ENCODE data around the gene DBET. TPM values are rescaled to one million over a fixed set of nuclear protein-coding genes. Genes with fewer than 3 reads are reported as not detected.
"Not testable (repeated sequence)": the region's sequence is repeated elsewhere in the genome, so short reads cannot be mapped to it uniquely, and the experiment has no call there.

Gene DBET
- total and polyA plus RNA-seq, 7 donors: not detected

DNA sequence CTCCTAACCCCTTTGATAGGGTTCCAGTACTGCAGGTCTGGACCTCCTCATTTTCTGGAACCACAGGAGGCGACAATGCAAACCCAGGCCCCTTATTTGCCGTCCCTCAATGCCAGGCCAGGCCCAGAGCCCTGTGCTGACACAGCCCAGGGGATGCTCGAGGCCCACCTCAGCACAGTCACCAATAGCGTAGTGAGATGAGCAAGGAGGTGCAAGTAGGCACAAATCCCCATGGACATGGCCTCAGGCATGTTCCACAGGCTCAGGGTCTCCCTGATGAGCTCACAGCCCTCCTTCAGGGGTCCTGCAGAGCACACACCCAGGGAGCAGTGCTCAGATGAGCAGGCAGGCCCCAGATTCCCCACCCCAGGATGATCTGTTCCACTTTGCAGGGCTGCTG, 5.3 kb upstream of the DBET start:
- intact Hi-C loops (cut with DNase I); H3K9me3 ChIP-seq; H3K36me3 ChIP-seq (ENCODE audit: insufficient read depth in 1 of 2, low read depth in 1 of 2); DNase-seq; H3K27ac ChIP-seq; ATAC-seq; H3K27me3 ChIP-seq (ENCODE audit: insufficient read depth in 3 of 3, low read length in 2 of 3); H3K4me3 ChIP-seq; H3K4me1 ChIP-seq: not testable (repeated sequence)
- WGBS, 3 donors: 62 to 84% (median 77%) methylated on average over 2 to 4 of the region's 4 CpGs

DNA sequence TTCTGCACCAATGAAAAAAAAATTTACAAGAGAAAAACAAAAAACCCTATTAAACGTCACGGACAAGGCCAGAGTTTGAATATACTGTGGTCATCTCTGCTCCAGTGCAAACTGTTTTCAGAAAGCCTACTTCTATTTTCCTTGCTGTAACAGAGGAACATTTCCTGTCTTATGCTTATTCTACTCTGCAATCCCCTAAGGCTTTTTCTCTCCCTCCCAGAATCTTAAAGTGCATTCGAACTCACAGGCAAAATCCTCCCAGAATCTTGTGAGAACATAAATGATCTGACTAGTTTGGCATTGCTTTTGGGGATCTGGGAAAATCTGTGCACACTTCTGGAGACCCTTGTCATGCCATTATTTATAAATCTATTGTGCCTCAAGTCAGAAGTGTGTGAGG, 503 bp downstream of the DBET start:
- WGBS, 3 donors: 20 to 28% methylated on average over 3 of the region's 3 CpGs; no CpG with 5 or more reads in 1 of the 3 donors
- H3K4me3 ChIP-seq; H3K4me1 ChIP-seq; DNase-seq; ATAC-seq; H3K27me3 ChIP-seq (ENCODE audit: insufficient read depth in 3 of 3, low read length in 2 of 3); intact Hi-C loops (cut with DNase I); H3K9me3 ChIP-seq; H3K36me3 ChIP-seq (ENCODE audit: insufficient read depth in 1 of 2, low read depth in 1 of 2); H3K27ac ChIP-seq: not testable (repeated sequence)

DNA sequence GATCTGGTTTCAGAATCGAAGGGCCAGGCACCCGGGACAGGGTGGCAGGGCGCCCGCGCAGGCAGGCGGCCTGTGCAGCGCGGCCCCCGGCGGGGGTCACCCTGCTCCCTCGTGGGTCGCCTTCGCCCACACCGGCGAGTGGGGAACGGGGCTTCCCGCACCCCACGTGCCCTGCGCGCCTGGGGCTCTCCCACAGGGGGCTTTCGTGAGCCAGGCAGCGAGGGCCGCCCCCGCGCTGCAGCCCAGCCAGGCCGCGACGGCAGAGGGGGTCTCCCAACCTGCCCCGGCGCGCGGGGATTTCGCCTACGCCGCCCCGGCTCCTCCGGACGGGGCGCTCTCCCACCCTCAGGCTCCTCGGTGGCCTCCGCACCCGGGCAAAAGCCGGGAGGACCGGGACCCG, 4.0 kb downstream of the DBET start:
- H3K27ac ChIP-seq; H3K4me3 ChIP-seq; ATAC-seq; H3K4me1 ChIP-seq; H3K27me3 ChIP-seq (ENCODE audit: insufficient read depth in 3 of 3, low read length in 2 of 3); H3K36me3 ChIP-seq (ENCODE audit: insufficient read depth in 1 of 2, low read depth in 1 of 2); intact Hi-C loops (cut with DNase I); H3K9me3 ChIP-seq: not testable (repeated sequence)
- peak in 1 of 2 donors; percentile 13 for DNase-seq
- WGBS, 3 donors: 42 to 62% (median 55%) methylated on average over 29 to 37 of the region's 45 CpGs

DNA sequence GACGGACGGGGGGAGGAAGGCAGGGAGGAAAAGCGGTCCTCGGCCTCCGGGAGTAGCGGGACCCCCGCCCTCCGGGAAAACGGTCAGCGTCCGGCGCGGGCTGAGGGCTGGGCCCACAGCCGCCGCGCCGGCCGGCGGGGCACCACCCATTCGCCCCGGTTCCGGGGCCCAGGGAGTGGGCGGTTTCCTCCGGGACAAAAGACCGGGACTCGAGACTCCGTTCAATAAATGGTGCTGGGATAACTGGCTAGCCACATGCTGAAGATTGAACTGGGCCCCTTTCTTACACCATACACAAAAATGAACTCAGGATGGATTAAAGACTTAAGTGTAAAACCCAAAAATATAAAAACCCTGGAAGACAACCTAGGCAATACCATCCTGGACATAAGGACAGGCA, 28.8 kb downstream of the DBET start:
- DNase-seq; intact Hi-C loops (cut with DNase I): not testable (repeated sequence)
- 25 to 43% methylated on average over 9 to 11 of the region's 27 CpGs; no CpG with 5 or more reads in 1 of the 3 donors for WGBS, 3 donors

DNA sequence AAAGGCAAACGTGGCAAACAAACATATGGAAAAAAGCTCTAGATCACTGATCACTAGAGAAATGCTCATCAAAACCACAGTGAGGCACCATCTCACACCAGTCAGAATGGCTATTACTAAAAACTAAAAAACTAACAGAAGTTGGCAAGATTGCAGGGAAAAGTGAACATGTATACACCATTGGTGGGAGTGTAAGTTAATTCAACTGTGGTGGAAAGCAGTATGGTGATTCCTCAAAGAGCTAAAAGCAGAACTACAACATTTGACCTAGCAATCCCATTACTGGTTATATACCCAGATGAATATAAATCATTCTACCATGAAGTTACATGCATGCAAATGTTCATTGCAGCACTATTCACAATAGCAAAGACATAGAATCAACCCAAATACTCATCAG, 29.7 kb downstream of the DBET start:
- H3K4me1 ChIP-seq; H3K27me3 ChIP-seq (ENCODE audit: insufficient read depth in 3 of 3, low read length in 2 of 3); H3K4me3 ChIP-seq; intact Hi-C loops (cut with DNase I); ATAC-seq; H3K27ac ChIP-seq; H3K36me3 ChIP-seq (ENCODE audit: insufficient read depth in 1 of 2, low read depth in 1 of 2); DNase-seq; H3K9me3 ChIP-seq: not testable (repeated sequence)
- WGBS, 3 donors: no CpG with 5 or more reads among the region's 1 CpG

More for the DNA sequence above, 28.8 kb downstream of the DBET start:
- not testable (repeated sequence) for ATAC-seq; H3K9me3 ChIP-seq; H3K27ac ChIP-seq; H3K4me1 ChIP-seq; H3K4me3 ChIP-seq; H3K27me3 ChIP-seq (ENCODE audit: insufficient read depth in 3 of 3, low read length in 2 of 3); H3K36me3 ChIP-seq (ENCODE audit: insufficient read depth in 1 of 2, low read depth in 1 of 2)

DNA sequence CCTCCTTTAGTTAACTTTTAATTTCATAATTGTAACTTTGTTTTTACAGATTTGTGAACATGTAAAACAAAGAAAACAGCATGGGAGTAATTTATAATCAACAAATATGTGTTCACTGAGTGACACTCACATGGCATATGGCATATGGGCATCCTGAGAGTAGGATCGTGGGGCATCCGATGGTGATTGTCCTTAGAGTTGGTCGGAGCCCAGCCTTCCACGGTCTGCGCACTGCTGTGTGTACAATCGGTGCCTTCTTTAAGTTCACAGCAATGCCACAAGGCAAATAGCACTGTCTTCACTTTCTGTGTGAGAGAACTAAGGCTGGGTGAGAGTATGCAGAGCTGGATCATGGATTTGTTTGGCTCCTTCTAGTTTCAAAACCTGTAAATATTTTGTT, 31.0 kb downstream of the DBET start:
- DNase-seq; H3K27ac ChIP-seq; ATAC-seq; H3K4me3 ChIP-seq; intact Hi-C loops (cut with DNase I); H3K27me3 ChIP-seq (ENCODE audit: insufficient read depth in 3 of 3, low read length in 2 of 3); H3K4me1 ChIP-seq; H3K36me3 ChIP-seq (ENCODE audit: insufficient read depth in 1 of 2, low read depth in 1 of 2); H3K9me3 ChIP-seq: not testable (repeated sequence)
- WGBS, 3 donors: no CpG with 5 or more reads among the region's 6 CpGs

DNA sequence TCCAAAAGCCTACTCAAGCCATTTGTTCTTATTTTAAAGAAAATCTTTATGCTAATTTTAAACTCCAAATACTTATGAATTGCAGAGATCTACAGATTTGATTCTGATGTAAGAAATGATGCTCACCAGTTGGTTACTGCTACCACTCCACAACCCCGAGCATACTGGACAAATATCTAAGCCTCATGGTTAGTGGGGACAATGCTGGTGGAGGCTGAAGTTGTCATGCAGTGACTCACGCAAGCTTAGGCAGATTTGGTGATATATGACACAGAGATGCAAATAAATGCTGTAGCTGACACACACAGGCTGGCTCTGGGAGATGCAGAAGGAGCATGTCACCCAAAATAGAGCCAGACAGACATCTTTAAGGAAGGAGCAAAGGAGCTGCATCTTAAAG, 35.3 kb downstream of the DBET start:
- H3K4me3 ChIP-seq; H3K27ac ChIP-seq; H3K4me1 ChIP-seq; H3K9me3 ChIP-seq; ATAC-seq; intact Hi-C loops (cut with DNase I); H3K27me3 ChIP-seq (ENCODE audit: insufficient read depth in 3 of 3, low read length in 2 of 3); H3K36me3 ChIP-seq (ENCODE audit: insufficient read depth in 1 of 2, low read depth in 1 of 2); DNase-seq: not testable (repeated sequence)
- 38 to 50% (median 47%) methylated on average over 2 of the region's 2 CpGs for WGBS, 3 donors

DNA sequence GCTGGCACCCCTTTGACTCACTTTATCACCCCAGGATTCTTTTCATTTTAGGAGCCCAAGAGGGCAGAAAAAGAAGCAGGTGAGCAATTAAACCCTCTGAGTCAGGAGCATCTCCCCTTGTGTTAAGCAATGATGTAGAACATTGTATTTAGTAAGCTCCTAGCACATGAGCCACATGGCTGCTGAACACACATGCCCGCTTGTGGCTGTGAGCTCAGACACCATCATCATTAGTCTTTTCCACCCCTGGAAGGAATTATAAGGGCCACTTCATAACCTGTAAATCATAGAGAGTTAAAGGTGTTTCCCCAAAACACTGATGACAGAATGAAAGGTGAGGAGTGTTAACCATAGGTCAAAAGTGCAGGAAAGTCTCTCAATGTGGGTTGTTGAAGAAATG, 37.2 kb downstream of the DBET start:
- intact Hi-C loops (cut with DNase I); ATAC-seq; DNase-seq; H3K9me3 ChIP-seq; H3K4me1 ChIP-seq; H3K27ac ChIP-seq; H3K4me3 ChIP-seq; H3K36me3 ChIP-seq (ENCODE audit: insufficient read depth in 1 of 2, low read depth in 1 of 2); H3K27me3 ChIP-seq (ENCODE audit: insufficient read depth in 3 of 3, low read length in 2 of 3): not testable (repeated sequence)
- no CpG with 5 or more reads among the region's 1 CpG for WGBS, 3 donors

DNA sequence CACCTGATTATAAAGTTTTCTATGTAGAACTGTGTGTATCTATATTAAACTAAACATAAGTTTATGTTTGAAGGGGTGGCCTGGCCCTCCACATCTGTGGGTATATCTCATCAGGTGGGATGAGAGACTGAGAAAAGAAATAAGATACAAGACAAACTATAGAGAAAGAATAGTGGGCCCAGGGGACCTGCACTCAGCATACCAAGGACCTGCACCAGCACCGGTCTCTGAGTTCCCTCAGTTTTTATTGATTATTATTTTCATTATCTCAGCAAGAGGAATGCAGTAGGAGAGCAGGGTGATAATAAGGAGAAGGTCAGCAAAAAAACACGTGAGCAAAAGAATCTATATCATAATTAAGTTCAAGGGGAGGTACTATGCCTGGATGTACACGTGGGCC, 41.9 kb downstream of the DBET start:
- H3K27me3 ChIP-seq (ENCODE audit: insufficient read depth in 3 of 3, low read length in 2 of 3); ATAC-seq; H3K9me3 ChIP-seq; H3K4me3 ChIP-seq; DNase-seq; H3K27ac ChIP-seq; H3K36me3 ChIP-seq (ENCODE audit: insufficient read depth in 1 of 2, low read depth in 1 of 2); intact Hi-C loops (cut with DNase I); H3K4me1 ChIP-seq: not testable (repeated sequence)
- 34 to 39% (median 39%) methylated on average over 3 of the region's 3 CpGs for WGBS, 3 donors

DNA sequence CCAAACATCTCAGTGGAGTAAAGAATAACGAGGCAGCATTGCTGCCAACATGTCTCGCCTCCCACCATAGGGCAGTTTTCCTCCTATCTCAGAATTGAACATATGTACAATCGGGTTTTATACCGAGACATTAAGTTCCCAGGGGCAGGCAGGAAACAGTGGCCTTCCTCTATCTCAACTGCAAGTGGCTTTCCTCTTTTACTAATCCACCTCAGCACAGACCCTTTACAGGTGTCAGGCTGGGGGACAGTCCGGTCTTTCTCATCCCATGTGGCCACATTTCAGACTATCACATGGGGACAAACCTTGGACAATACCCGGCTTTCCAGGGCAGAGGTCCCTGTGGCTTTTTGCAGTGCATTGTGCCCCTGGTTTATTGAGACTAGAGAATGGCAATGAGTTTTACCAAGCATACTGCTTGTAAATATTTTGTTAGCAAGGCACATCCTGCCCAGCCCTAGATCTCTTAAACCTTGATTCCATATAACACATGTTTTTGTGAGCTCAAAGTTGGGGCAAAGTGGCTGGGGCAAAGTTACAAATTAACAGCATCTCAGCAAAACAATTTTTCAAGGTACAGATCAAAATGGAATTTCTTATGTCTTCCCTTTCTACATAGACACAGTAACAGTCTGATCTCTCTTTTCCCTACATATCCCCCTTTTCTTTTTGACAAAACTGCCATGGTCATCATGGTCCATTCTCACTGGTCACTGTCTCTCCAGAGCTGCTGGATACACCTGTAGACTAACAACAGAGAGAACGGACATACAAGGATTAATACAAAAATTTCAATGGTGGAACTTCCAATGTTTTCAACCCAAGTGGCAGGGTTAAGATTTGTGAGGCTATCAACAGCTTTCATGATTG, 42.5 kb downstream of the DBET start:
- ATAC-seq; H3K4me3 ChIP-seq; intact Hi-C loops (cut with DNase I); H3K4me1 ChIP-seq; H3K9me3 ChIP-seq; H3K27ac ChIP-seq; H3K36me3 ChIP-seq (ENCODE audit: insufficient read depth in 1 of 2, low read depth in 1 of 2); H3K27me3 ChIP-seq (ENCODE audit: insufficient read depth in 3 of 3, low read length in 2 of 3); DNase-seq: not testable (repeated sequence)
- WGBS, 3 donors: 45 to 46% (median 45%) methylated on average over 7 of the region's 7 CpGs

DNA sequence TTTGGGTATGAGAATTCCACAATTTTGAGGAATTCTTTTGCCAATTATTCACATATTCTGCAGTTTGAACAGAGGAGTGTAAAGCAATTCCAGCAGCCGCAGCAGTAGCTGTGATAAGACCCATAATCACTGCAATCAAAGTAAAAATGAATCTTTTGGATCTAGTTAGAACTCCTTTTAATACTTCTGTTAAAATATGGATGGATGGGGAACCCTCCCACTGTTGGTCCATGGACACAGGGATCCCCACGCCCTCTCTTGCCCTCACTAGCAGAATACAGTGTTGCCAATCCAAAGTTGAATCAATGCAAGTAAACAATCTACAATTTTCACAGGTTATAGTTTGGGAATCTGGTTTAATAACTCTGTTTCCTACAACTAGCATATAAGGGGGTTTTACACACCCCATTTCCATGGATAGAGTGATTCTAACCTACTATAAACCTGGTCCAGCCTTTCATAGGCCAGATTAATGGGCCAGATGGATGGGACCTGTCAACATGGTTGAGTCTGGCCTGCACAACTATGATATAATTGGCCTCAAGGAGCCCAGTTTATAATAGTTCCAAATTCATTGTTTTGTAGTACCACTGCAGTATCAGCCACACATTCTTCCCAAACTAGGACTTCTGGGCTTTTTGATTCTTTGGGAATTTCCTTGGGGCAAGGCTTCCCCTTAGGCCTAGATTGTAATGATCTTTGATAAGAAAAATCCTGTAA, 43.6 kb downstream of the DBET start:
- intact Hi-C loops (cut with DNase I); DNase-seq; H3K4me1 ChIP-seq; H3K9me3 ChIP-seq; H3K4me3 ChIP-seq; H3K36me3 ChIP-seq (ENCODE audit: insufficient read depth in 1 of 2, low read depth in 1 of 2); ATAC-seq; H3K27me3 ChIP-seq (ENCODE audit: insufficient read depth in 3 of 3, low read length in 2 of 3); H3K27ac ChIP-seq: not testable (repeated sequence)
- WGBS, 3 donors: 37 to 44% (median 37%) methylated on average over 2 of the region's 2 CpGs

Data from psoas muscle (tissue), 8 donors.